ENCODE measurements around the gene CUEDC2.
A peak's percentile ranks its signal among the peaks of the same experiment; 100 is the strongest.

The CUEDC2 gene

GRCh38 chr10:102405108-102405571 is 27.2 kb downstream of the CUEDC2 start:
- no peak for TF ChIP-seq CTCF (IDR thresholded peaks at IDR 0.05; ENCODE audit: insufficient read depth, low read depth, low read length, missing control alignments)
- H3K4me3 ChIP-seq (ENCODE audit: low read length) = no peak overlapping the region
- DNase-seq (ENCODE audit: low read depth) = no peak

DNA sequence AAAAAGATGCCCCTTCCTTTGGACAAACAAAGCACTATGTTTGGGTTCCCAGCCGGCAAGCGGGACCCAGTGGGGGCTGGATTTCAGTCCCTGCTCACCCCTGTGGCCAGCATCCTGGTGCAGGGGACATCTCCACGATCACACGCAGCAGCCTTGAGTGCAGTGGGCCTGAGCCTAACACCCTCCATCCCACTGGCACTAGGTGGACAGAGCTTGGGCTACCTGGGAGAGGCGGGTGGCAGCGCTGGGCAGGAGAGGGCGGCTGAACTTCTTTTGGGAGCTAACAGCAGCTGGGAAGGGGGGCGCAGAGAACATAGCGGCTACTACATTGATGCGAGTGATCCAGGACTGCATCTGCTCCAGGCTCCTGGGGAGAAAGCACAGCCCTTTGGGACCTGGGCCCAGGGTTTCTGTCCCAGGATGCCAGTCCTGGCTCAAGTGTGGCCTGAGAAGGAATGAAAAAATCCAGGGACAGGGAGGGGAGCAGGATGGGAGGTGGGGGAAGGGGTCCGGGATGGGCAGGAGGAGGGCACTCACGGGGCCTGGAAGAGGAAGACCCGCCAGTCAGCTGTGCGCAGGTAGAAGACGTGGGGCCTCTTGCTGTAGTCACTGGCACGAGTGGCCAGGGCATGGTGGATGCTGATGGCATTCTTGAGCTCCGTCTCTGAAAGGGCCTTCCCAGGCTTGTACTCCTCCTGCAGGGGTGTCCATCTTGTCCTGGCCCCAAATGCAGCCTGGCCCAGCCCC is 27.8 kb downstream of the CUEDC2 start:
- TF ChIP-seq CTCF (IDR thresholded peaks at IDR 0.05; ENCODE audit: insufficient read depth, low read depth, low read length, missing control alignments) = no peak
- no peak overlapping the region for H3K4me3 ChIP-seq (ENCODE audit: low read length)
- DNase-seq (ENCODE audit: low read depth) = no peak

- no peak for TF ChIP-seq CTCF (IDR thresholded peaks at IDR 0.05; ENCODE audit: insufficient read depth, low read depth, low read length, missing control alignments)
- no peak overlapping the region for H3K4me3 ChIP-seq (ENCODE audit: low read length)
- DNase-seq (ENCODE audit: low read depth) = no peak
These were observed 29.3 kb downstream of the CUEDC2 start for GRCh38 chr10:102403115-102403514.

DNA sequence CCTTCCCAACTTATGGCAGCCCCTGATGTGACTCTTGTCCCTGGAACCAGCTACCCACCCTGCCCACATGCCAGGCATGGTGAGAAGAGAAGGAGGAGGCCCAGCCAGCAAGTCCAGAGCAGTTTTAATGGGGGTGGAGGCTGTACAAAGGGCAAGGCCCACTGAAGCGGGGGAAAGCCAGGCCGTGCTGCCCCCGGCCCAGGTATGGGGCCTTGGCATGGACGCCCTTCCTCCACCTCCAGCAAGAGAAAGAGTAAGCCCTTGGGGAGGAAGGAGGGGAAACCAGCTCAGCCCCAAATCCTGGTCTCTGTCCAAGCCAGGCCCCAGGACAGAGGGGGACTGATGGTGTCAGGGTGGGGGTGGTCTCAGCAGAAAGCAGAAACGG is 29.9 kb downstream of the CUEDC2 start:
- H3K4me3 ChIP-seq (ENCODE audit: low read length) = no peak overlapping the region
- no peak for TF ChIP-seq CTCF (IDR thresholded peaks at IDR 0.05; ENCODE audit: insufficient read depth, low read depth, low read length, missing control alignments)
- no peak for DNase-seq (ENCODE audit: low read depth)

GRCh38 chr10:102401735-102402511 is 30.5 kb downstream of the CUEDC2 start:
- TF ChIP-seq CTCF (IDR thresholded peaks at IDR 0.05; ENCODE audit: insufficient read depth, low read depth, low read length, missing control alignments) = no peak
- peak; percentile 92 for DNase-seq (ENCODE audit: low read depth)
- no peak overlapping the region for H3K4me3 ChIP-seq (ENCODE audit: low read length)

DNA sequence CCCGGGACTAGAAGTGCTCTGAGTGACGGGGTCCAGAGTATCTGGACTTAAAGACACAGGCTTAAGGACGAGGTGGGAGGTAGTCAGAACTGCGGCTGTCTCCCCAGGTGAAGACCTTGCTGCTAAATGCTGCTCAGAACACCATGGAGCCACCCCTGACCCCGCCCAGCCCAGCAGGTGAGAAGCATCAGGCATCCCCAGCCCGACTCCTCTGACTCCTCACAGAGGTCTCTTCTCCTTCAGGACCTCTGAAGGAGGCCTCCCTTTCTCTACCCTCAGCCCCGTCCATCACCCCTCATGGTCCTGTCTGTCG is 31.1 kb downstream of the CUEDC2 start:
- no peak overlapping the region for H3K4me3 ChIP-seq (ENCODE audit: low read length)
- DNase-seq (ENCODE audit: low read depth) = no peak
- TF ChIP-seq CTCF (IDR thresholded peaks at IDR 0.05; ENCODE audit: insufficient read depth, low read depth, low read length, missing control alignments) = no peak

All from epithelial cell of esophagus (primary cell).